ENCODE data around the gene DNAJC1. TPM values are rescaled to one million over a fixed set of nuclear protein-coding genes. Genes with fewer than 3 reads are reported as not detected.
"Not testable (repeated sequence)": the region's sequence is repeated elsewhere in the genome, so short reads cannot be mapped to it uniquely, and the experiment has no call there.

DNAJC1 gene
- total RNA-seq, 1 donor, result 25.8 TPM

- TF ChIP-seq CTCF (IDR thresholded peaks at IDR 0.05; ENCODE audit: insufficient read depth, low read length), result no peak
- DNase-seq (ENCODE audit: low read depth), result peak; percentile 100
- no peak overlapping the region for H3K4me3 ChIP-seq (ENCODE audit: low read depth, low read length)
Observed at GRCh38 chr10:21724687-21725367, 278.7 kb downstream of the DNAJC1 start.

GRCh38 chr10:21724020-21724589 is 279.4 kb downstream of the DNAJC1 start:
- TF ChIP-seq CTCF (IDR thresholded peaks at IDR 0.05; ENCODE audit: insufficient read depth, low read length), result no peak
- no peak for DNase-seq (ENCODE audit: low read depth)
- no peak overlapping the region for H3K4me3 ChIP-seq (ENCODE audit: low read depth, low read length)

GRCh38 chr10:21722209-21722608 is 281.3 kb downstream of the DNAJC1 start:
- no peak overlapping the region for H3K4me3 ChIP-seq (ENCODE audit: low read depth, low read length)
- DNase-seq (ENCODE audit: low read depth), result no peak
- TF ChIP-seq CTCF (IDR thresholded peaks at IDR 0.05; ENCODE audit: insufficient read depth, low read length), result no peak

GRCh38 chr10:21721000-21721665 is 282.4 kb downstream of the DNAJC1 start:
- no peak overlapping the region for H3K4me3 ChIP-seq (ENCODE audit: low read depth, low read length)
- no peak for DNase-seq (ENCODE audit: low read depth)
- no peak for TF ChIP-seq CTCF (IDR thresholded peaks at IDR 0.05; ENCODE audit: insufficient read depth, low read length)

GRCh38 chr10:21720090-21720489 is 283.4 kb downstream of the DNAJC1 start:
- no peak for TF ChIP-seq CTCF (IDR thresholded peaks at IDR 0.05; ENCODE audit: insufficient read depth, low read length)
- no peak for DNase-seq (ENCODE audit: low read depth)
- H3K4me3 ChIP-seq (ENCODE audit: low read depth, low read length), result no peak overlapping the region

- H3K4me3 ChIP-seq (ENCODE audit: low read depth, low read length), result no peak overlapping the region
- no peak for TF ChIP-seq CTCF (IDR thresholded peaks at IDR 0.05; ENCODE audit: insufficient read depth, low read length)
- DNase-seq (ENCODE audit: low read depth), result no peak
Observed at GRCh38 chr10:21719502-21719901, 284.0 kb downstream of the DNAJC1 start.

- not testable (repeated sequence) for H3K4me3 ChIP-seq (ENCODE audit: low read depth, low read length); DNase-seq (ENCODE audit: low read depth)
Observed at GRCh38 chr10:21717437-21718054, 286.0 kb downstream of the DNAJC1 start.

Data from fibroblast of the aortic adventitia (primary cell).